GM12874 (cell line): ENCODE measurements around the gene ATAT1.

ENCODE experiments used
- TF ChIP-seq, protein P1 (sequence below): IDR thresholded peaks from 2 replicates; pipeline ENCODE4 v1.5.1; 2011; ENCODE audit warnings: low read depth, mild to moderate bottlenecking, control low read depth, low read length, moderate library complexity; ENCODE audit not compliant: insufficient read depth

The ATAT1 gene

DNA sequence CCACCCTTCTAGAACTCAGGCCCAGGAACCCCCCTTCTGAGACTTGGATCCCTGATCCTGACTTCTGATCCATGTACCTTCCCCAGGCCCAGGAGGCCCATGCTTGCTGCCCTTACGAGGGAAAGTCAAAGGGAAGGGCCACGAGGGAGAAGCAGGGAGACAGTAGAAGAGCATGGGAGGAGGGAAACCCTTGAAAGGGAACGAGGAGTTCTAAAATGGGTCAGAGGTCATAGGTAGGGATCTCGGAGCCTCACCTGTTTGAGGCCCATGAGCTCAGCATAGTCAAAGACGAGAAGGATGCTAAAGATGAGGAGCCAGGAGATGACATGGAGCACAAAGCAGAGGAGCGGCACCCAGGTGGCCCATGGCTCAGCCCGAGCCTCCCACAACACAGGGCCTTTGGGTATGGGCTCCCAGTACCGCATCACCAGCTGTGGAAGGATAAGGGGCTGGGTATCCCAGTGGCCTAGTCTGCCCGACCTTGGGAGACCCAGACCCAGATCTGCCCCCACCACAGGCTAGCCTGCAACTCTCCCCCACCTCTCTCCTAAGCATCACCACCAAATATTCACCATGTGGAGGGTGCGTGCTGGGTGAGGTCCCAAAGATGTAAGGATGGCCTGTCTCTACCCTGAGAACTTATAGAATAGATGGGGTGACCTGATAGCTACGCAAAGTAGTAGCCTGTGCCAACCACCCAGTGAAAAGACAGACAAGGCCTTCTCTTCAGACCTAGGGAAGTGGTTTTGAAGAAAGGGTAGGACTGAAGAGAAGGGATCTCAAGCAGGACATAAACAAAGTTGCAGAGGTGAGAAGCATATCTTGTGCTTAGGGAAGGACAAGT lies 62.6 kb downstream of the ATAT1 start:
- TF ChIP-seq, protein P1, sequence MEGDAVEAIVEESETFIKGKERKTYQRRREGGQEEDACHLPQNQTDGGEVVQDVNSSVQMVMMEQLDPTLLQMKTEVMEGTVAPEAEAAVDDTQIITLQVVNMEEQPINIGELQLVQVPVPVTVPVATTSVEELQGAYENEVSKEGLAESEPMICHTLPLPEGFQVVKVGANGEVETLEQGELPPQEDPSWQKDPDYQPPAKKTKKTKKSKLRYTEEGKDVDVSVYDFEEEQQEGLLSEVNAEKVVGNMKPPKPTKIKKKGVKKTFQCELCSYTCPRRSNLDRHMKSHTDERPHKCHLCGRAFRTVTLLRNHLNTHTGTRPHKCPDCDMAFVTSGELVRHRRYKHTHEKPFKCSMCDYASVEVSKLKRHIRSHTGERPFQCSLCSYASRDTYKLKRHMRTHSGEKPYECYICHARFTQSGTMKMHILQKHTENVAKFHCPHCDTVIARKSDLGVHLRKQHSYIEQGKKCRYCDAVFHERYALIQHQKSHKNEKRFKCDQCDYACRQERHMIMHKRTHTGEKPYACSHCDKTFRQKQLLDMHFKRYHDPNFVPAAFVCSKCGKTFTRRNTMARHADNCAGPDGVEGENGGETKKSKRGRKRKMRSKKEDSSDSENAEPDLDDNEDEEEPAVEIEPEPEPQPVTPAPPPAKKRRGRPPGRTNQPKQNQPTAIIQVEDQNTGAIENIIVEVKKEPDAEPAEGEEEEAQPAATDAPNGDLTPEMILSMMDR: no peak

DNA sequence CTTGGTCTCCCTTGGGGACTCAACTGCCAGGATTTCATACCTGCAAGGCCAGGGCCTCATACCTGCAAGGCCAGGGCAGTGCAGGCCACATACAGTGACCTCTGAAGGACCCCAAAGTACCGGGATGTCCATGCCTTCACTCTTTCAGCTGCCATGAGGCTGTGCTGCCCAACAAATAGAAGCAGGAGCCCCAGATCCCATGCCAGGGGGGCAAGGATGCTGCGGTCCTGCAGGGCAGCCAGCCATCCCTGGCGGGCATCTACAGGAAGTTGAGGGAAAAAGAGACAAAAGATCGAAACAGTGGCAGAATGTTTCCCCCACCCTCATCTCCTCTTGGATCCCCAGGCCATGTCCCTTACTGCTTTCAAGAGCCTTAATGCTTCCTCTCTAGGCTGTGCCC lies 63.3 kb downstream of the ATAT1 start:
- TF ChIP-seq, protein P1: no peak

DNA sequence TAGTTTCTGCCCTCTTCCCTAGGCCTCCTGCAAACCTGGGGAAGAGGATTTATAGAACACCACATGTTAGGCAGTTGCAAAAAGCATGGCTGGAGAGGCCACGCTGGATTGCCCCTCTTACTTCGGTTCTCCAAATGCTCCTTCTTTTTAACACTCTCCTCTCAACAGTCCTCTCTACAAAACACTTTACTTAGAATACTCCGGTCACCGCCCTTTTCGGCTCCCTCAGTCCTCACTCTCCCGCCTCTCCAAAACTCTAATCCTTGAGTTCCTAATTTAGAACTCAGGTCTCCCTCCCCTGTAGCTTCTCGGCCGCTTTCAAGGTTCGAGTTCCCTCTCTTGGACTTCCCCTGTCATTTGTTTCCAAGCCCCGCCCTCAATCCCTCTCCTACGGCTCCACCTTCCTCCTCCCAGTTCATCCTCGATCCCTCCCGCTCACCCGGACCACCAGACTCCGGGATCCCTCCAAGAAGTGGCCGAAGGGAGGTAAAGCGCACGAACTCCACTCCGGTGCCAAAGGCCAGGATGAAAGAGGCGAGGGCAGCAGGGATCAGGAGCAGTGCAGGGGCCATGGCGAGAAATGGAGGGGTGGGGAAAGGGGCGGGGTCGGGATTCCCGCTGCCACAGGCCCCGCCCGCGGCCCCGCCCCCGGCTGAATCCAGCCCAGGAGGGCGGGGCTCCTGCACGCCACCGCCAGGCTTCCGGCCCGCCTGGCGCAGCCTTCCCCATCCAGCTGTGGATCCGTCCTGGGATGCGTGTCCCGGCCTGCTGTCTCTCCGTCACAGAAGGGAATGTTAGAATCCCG lies 63.9 kb downstream of the ATAT1 start, which contains the start of gene NRM:
Gene NRM (minus strand): TSS at position 582 of the 805 bp plus-strand sequence. CDS start 10 bp downstream, at position 572.
- TF ChIP-seq, protein P1: no peak

DNA sequence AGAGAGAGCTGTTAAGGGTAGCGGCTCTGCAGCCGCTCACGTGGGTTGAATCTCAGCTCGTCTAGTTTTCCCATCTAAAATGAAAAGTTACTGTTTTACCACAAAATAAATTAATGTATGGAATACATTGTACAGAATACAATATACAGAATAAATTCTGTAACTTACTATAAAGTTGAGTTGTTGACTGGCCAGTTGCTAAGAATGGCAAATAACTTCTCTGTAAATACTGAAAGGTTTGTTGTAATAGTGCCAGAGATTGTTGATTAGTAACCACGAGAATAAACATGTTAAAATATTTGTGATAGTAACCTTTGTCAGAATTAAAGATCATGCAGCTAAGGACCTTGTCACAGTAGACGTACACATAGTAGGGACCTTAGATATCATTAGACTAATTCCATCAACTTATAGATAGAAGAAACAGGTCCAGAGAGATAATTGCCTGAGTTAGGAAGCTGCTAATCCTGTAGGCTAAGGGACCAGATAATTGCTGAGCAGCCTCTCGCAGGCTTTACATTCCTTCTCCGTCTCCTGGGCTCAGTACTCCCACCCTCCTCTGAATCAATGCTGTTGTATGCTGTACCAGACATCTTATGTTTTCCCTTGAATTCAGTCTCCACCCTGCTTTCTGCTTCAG lies 64.7 kb downstream of the ATAT1 start:
- TF ChIP-seq, protein P1: no peak
